ENCODE data around the gene DPYSL3. TPM values are rescaled to one million over a fixed set of nuclear protein-coding genes. Genes with fewer than 3 reads are reported as not detected.

The DPYSL3 gene
- total RNA-seq, 1 experiment from 2014 or later: 24.8 TPM

- Histone ChIP-seq H3K4me3 (ENCODE audit: low read depth, low read length, poor library complexity, severe bottlenecking) (no peak overlapping the region), H3K27ac (ENCODE audit: low read depth, low read length, poor library complexity, severe bottlenecking) (no peak overlapping the region), H3K27me3 (replicated peaks; ENCODE audit: insufficient read depth, low read depth, low read length, poor library complexity) (peaks cover 4% of the 10 kb centered on the region), H3K4me1 (ENCODE audit: insufficient read depth, low read length, poor library complexity, severe bottlenecking) (peaks cover 6% of the 10 kb centered on the region), H3K9me3 (ENCODE audit: low read depth, low read length, poor library complexity, severe bottlenecking) (no peaks in the 10 kb centered on the region), H3K36me3 (ENCODE audit: insufficient read depth, low read length, poor library complexity, severe bottlenecking) (no peaks in the 10 kb centered on the region)
- no TSS peak for BruUV-seq (replicated peaks)
- CTCF ChIA-PET: no interaction called here
- TF ChIP-seq EZH2 (IDR thresholded peaks at IDR 0.05; ENCODE audit: borderline replicate concordance, low read depth, low read length, poor library complexity, severe bottlenecking) (no peak), CTCF (conservative IDR thresholded peaks at IDR 0.05; ENCODE audit: low read depth, low read length) (no peak)
- DNase-seq (ENCODE audit: low spot score): no peak
- intact Hi-C loops (cut with micrococcal nuclease; ENCODE audit: unreplicated experiment): no loop called here
- POLR2A ChIA-PET (ENCODE audit: low non-redundant PET): no interaction called here
Measured at GRCh38 chr5:147382776-147383175, 127.1 kb downstream of the DPYSL3 start.

- H3K4me1 ChIP-seq (ENCODE audit: insufficient read depth, low read length, poor library complexity, severe bottlenecking): peaks cover 6% of the 10 kb centered on the region
- intact Hi-C loops (cut with micrococcal nuclease; ENCODE audit: unreplicated experiment): no loop called here
- TF ChIP-seq CTCF (conservative IDR thresholded peaks at IDR 0.05; ENCODE audit: low read depth, low read length): no peak
- TF ChIP-seq EZH2 (IDR thresholded peaks at IDR 0.05; ENCODE audit: borderline replicate concordance, low read depth, low read length, poor library complexity, severe bottlenecking): no peak
Measured at GRCh38 chr5:147381555-147381954, 128.3 kb downstream of the DPYSL3 start.

GRCh38 chr5:147377682-147378081, 132.2 kb downstream of the DPYSL3 start:
- POLR2A ChIA-PET (ENCODE audit: low non-redundant PET): no interaction called here
- intact Hi-C loops (cut with micrococcal nuclease; ENCODE audit: unreplicated experiment): loop anchor here (10.0 kb wide), 1 partner anchor 283 kb away; no protein-coding TSS in a partner anchor
- Histone ChIP-seq H3K27me3 (replicated peaks; ENCODE audit: insufficient read depth, low read depth, low read length, poor library complexity) (peaks cover 10% of the 10 kb centered on the region), H3K27ac (ENCODE audit: low read depth, low read length, poor library complexity, severe bottlenecking) (no peak overlapping the region), H3K4me3 (ENCODE audit: low read depth, low read length, poor library complexity, severe bottlenecking) (no peak overlapping the region), H3K4me1 (ENCODE audit: insufficient read depth, low read length, poor library complexity, severe bottlenecking) (no peaks in the 10 kb centered on the region), H3K36me3 (ENCODE audit: insufficient read depth, low read length, poor library complexity, severe bottlenecking) (no peaks in the 10 kb centered on the region), H3K9me3 (ENCODE audit: low read depth, low read length, poor library complexity, severe bottlenecking) (no peaks in the 10 kb centered on the region)
- TF ChIP-seq EZH2 (IDR thresholded peaks at IDR 0.05; ENCODE audit: borderline replicate concordance, low read depth, low read length, poor library complexity, severe bottlenecking) (no peak), CTCF (conservative IDR thresholded peaks at IDR 0.05; ENCODE audit: low read depth, low read length) (no peak)
- DNase-seq (ENCODE audit: low spot score): no peak
- CTCF ChIA-PET: no interaction called here
- BruUV-seq (replicated peaks): no TSS peak

More at GRCh38 chr5:147381555-147381954, 128.3 kb downstream of the DPYSL3 start:
- no TSS peak for BruUV-seq (replicated peaks)
- no peak overlapping the region for H3K27ac ChIP-seq (ENCODE audit: low read depth, low read length, poor library complexity, severe bottlenecking)
- no peak for DNase-seq (ENCODE audit: low spot score)
- H3K27me3 ChIP-seq (replicated peaks; ENCODE audit: insufficient read depth, low read depth, low read length, poor library complexity): peaks cover 4% of the 10 kb centered on the region
- no peak overlapping the region for H3K4me3 ChIP-seq (ENCODE audit: low read depth, low read length, poor library complexity, severe bottlenecking)
- ChIA-PET CTCF (no interaction called here), POLR2A (ENCODE audit: low non-redundant PET) (no interaction called here)
- no peaks in the 10 kb centered on the region for H3K36me3 ChIP-seq (ENCODE audit: insufficient read depth, low read length, poor library complexity, severe bottlenecking)
- H3K9me3 ChIP-seq (ENCODE audit: low read depth, low read length, poor library complexity, severe bottlenecking): no peaks in the 10 kb centered on the region
